Gastroesophageal sphincter (tissue), 4 donors: ENCODE measurements around the gene SEC31B. TPM values are rescaled to one million over a fixed set of nuclear protein-coding genes. Genes with fewer than 3 reads are reported as not detected.

Experiments used
- ATAC-seq: fragments of 150-250 bp; one replicate; pipeline ENCODE4 v1.9.1; 2016; ENCODE audit warnings: mild to moderate bottlenecking, moderate library complexity
- H3K27ac ChIP-seq, 4 donors: fragments of 200-600 bp; sonication (generic) in 3 of 4; 1 replicate in 3 of 4; 2 replicates in 1 of 4; pipeline ENCODE4 v1.5.1; 2016 to 2019
- H3K27me3 ChIP-seq: fragments of 200-600 bp; sonication (generic); one replicate; pipeline ENCODE4 v1.5.1; 2019
- H3K36me3 ChIP-seq, 2 donors: fragments of 200-600 bp; sonication (generic); one replicate each; pipeline ENCODE4 v1.5.1; 2019; ENCODE audit warnings: control low read depth in 1 of 2
- H3K4me1 ChIP-seq, 3 donors: fragments of 200-600 bp; sonication (generic); 1 replicate in 2 of 3; 2 replicates in 1 of 3; pipeline ENCODE4 v1.5.1; 2016 to 2019; ENCODE audit warnings: control low read depth in 2 of 3
- H3K4me3 ChIP-seq, 2 donors: fragments of 200-600 bp; sonication (generic); one replicate each; pipeline ENCODE4 v1.5.1; 2019; ENCODE audit warnings: mild to moderate bottlenecking in 1 of 2, moderate library complexity in 1 of 2
- H3K9me3 ChIP-seq, 3 donors: fragments of 200-600 bp; sonication (generic); one replicate each; pipeline ENCODE4 v1.5.1; 2017 to 2019; ENCODE audit warnings: control low read depth in 2 of 3
- EP300 ChIP-seq: sonication (generic); formaldehyde crosslinking; IDR thresholded peaks from one replicate; pipeline ENCODE4 v1.6.1; 2017; ENCODE audit warnings: antibody characterized with exemption, mild to moderate bottlenecking
- POLR2A ChIP-seq, 2 donors: fragments of 450-650 bp; IDR thresholded peaks; one replicate each; pipeline ENCODE4 v1.6.1; 2017; ENCODE audit warnings: antibody characterized with exemption in 2 of 2, mild to moderate bottlenecking in 2 of 2, moderate library complexity in 1 of 2
- POLR2AphosphoS5 ChIP-seq: sonication (generic); formaldehyde crosslinking; IDR thresholded peaks from one replicate; pipeline ENCODE4 v1.6.1; 2017; ENCODE audit warnings: antibody characterized with exemption
- WGBS, 2 donors: methylation state at CpG; one replicate each; pipeline ENCODE4 v1.1.5; 2018; ENCODE audit warnings: low coverage in 1 of 2; 5-methylcytosine and 5-hydroxymethylcytosine counted together
- total RNA-seq, 4 donors: library from RNA; depleted of rRNA; stranded (reverse); fragments of >200 nt; gene quantifications; one replicate each; pipeline ENCODE4 v1.1.0, GENCODE V29; 2016
- TF ChIP-seq, protein P1 (sequence below), 4 experiments: fragments of 200-600 bp in 2 of 4; fragments of 450-650 bp in 2 of 4; sonication (generic) in 1 of 4; IDR thresholded peaks; one replicate each; pipeline ENCODE4 v1.5.1; 2017 to 2019; ENCODE audit warnings: antibody characterized with exemption in 4 of 4, mild to moderate bottlenecking in 2 of 4, moderate library complexity in 2 of 4

The SEC31B gene
- total RNA-seq, 4 donors from 2014 or later, result 1.1 to 10.7 (median 6.3) TPM

DNA sequence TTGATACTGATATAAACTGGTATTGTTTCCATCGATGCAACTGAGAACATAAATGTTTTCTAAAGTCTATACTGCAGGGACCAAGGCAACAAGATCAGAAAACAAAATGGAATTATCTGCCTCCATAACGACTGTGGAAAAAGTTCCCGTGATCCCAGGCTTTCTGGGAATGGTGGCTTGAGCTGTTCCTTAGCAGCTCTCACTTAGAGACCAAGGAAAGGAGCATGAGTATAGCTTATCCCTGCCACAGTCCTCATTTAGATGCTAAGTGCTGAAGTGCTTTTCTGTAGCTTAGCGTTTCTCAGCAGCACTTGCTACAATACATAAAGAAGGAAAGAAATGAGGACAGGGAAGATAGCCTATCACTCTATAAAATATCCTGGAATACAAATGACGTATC lies 51.3 kb downstream of the SEC31B start:
- no peaks in the 10 kb centered on the region for H3K36me3 ChIP-seq
- WGBS, 2 donors, result 47 to 58% methylated on average over 4 of the region's 5 CpGs

DNA sequence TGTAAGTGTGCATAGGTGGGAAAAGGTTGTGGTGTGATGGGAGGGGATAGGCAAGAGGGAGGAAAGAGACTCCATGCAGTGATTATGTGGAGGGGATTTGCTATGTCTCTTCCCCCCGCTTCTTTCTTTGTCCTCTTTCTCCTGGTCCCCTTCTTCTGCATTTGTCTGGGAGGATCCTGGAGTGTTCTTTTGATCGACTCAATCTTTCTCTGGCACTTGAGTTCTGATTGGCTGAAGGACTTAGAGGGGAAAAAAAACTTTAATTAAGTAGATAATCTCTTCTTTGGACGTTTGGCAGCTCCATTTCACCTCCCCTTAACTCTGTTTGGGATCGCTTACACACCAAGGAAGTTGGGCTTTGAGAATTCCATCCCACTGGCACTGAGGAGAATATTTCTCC lies 57.0 kb downstream of the SEC31B start, which contains the start of gene WNT8B:
Gene WNT8B, plus strand, starts transcription at position 301 of the 400 bp plus-strand sequence. CDS start 160 bp downstream, outside the sequence.
- TF ChIP-seq, protein P1, sequence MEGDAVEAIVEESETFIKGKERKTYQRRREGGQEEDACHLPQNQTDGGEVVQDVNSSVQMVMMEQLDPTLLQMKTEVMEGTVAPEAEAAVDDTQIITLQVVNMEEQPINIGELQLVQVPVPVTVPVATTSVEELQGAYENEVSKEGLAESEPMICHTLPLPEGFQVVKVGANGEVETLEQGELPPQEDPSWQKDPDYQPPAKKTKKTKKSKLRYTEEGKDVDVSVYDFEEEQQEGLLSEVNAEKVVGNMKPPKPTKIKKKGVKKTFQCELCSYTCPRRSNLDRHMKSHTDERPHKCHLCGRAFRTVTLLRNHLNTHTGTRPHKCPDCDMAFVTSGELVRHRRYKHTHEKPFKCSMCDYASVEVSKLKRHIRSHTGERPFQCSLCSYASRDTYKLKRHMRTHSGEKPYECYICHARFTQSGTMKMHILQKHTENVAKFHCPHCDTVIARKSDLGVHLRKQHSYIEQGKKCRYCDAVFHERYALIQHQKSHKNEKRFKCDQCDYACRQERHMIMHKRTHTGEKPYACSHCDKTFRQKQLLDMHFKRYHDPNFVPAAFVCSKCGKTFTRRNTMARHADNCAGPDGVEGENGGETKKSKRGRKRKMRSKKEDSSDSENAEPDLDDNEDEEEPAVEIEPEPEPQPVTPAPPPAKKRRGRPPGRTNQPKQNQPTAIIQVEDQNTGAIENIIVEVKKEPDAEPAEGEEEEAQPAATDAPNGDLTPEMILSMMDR (IDR thresholded peaks at IDR 0.05), result no peak
- TF ChIP-seq POLR2A (IDR thresholded peaks at IDR 0.05) (no peak), POLR2AphosphoS5 (no peak), EP300 (no peak)
- no peak within 1 kb of the TSS for H3K4me3 ChIP-seq
- H3K4me1 ChIP-seq, result no peaks in the 10 kb centered on the region
- 40 to 44% methylated on average over 2 to 4 of the region's 4 CpGs for WGBS, 2 donors
- H3K36me3 ChIP-seq, result no peaks in the 10 kb centered on the region
- ATAC-seq, result no peak
- peaks cover 10% of the 10 kb centered on the region for H3K27me3 ChIP-seq
- H3K27ac ChIP-seq, result no peak within 1 kb of the TSS
- H3K9me3 ChIP-seq, result no peaks in the 10 kb centered on the region

More for the DNA sequence above, 51.3 kb downstream of the SEC31B start:
- TF ChIP-seq, protein P1 (IDR thresholded peaks at IDR 0.05), result no peak
- H3K4me1 ChIP-seq, result no peaks in the 10 kb centered on the region
- no peaks in the 10 kb centered on the region for H3K9me3 ChIP-seq
- H3K4me3 ChIP-seq, result no peak overlapping the region
- H3K27ac ChIP-seq, result no peak overlapping the region
- ATAC-seq, result no peak
- peaks cover 33% of the 10 kb centered on the region for H3K27me3 ChIP-seq

DNA sequence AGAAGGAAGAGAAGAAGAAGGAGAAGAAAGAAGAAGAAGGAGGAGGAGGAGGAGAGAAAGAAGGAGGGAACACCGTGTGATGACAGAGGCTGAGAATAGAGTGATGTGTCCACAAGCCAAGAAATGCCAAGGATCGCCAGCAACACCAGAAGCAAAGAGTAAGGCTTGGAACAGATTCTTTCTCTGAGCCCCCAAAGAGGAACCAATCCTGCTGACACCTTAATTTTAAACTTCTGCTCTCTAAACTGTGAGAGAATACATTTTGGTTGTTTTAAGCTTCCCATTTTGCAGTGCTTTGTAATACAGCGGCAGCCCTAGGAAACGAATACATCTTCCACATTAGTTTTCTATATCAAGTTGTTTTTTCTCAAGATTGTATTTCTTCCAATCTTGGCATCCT lies 70.7 kb downstream of the SEC31B start:
- ATAC-seq, result no peak
- Histone ChIP-seq H3K27ac (no peak overlapping the region), H3K4me3 (no peak overlapping the region), H3K9me3 (peaks cover 0 to 5% (median 0%) of the 10 kb centered on the region in 3 donors), H3K36me3 (no peaks in the 10 kb centered on the region), H3K4me1 (no peaks in the 10 kb centered on the region), H3K27me3 (peaks cover 23% of the 10 kb centered on the region)
- no peak for TF ChIP-seq POLR2AphosphoS5
- WGBS, 2 donors, result 58 to 81% methylated on average over 4 of the region's 4 CpGs

DNA sequence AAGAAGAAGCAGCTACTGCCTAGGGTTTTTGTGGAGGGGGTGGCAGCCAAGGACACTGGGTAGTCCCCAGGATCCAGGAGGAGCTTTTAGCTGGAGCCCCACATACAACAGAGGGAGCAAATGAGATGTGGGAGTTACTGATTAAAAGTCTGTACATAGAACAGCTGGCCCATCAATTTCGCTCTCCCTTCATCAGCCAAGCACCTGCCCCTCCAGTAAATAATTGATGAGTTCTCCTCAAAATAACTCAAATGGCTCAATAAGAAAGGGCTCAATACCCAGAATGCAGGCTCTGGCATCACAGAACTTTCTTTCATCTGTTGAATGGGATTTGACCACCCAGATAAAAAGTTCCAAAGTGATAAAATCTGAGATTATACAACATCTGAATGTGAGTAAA lies 72.0 kb downstream of the SEC31B start:
- TF ChIP-seq, protein P1 (IDR thresholded peaks at IDR 0.05), result no peak
- ATAC-seq, result no peak
- peaks cover 13% of the 10 kb centered on the region for H3K27me3 ChIP-seq
- H3K36me3 ChIP-seq, result no peaks in the 10 kb centered on the region
- no peak overlapping the region for H3K4me3 ChIP-seq
- peaks cover 0 to 5% (median 0%) of the 10 kb centered on the region in 3 donors for H3K9me3 ChIP-seq
- no peaks in the 10 kb centered on the region for H3K4me1 ChIP-seq
- H3K27ac ChIP-seq, result no peak overlapping the region
- WGBS, 2 donors, result 70 to 80% methylated on average over 1 of the region's 1 CpG

DNA sequence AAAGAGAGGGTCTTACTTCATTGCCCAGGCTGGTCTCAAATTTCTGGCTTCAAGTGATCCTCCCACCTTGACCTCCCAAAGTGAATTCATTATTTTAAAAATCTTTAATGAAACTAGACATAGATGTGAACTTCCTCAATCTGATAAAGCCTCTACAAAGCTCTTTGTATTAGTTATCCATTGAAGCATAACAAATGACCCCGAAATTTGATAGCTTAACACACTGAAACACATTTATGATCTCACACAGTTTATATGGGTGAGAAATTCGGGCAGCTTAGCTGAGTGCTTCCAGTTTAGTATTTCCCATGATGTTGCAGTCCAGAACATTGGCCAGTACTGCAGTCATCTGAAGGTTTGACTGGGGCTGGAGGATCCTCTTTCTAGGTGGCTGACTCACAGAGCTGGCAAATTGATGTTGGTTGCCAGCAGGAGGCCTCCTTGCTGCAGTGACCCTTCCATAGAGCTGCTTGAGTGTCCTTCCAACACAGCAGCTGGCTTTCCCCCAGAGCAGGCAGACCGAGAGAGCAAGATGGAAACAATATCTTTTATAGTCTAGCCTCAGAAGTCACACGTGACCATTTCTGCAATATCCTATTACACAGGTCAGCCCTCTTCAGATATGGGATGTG lies 73.4 kb downstream of the SEC31B start:
- no peak for ATAC-seq
- TF ChIP-seq POLR2A (IDR thresholded peaks at IDR 0.05), result no peak
- TF ChIP-seq, protein P1 (IDR thresholded peaks at IDR 0.05), result no peak
- no peak for TF ChIP-seq EP300
- TF ChIP-seq POLR2AphosphoS5, result no peak

More for the DNA sequence above, 73.4 kb downstream of the SEC31B start:
- no peaks in the 10 kb centered on the region for H3K36me3 ChIP-seq
- peaks cover 0 to 5% (median 0%) of the 10 kb centered on the region in 3 donors for H3K9me3 ChIP-seq
- no peaks in the 10 kb centered on the region for H3K4me1 ChIP-seq
- WGBS, 2 donors, result 48 to 53% methylated on average over 3 to 4 of the region's 4 CpGs
- H3K4me3 ChIP-seq, result no peak overlapping the region
- peaks cover 11% of the 10 kb centered on the region for H3K27me3 ChIP-seq
- H3K27ac ChIP-seq, result no peak overlapping the region
